Brain microvascular endothelial cell (primary cell): ENCODE results near the gene MEI1.
"Not testable (repeated sequence)": the region's sequence is repeated elsewhere in the genome, so short reads cannot be mapped to it uniquely, and the experiment has no call there.

Experiments used
- DNase-seq: peaks from one replicate; pipeline ENCODE4 v3.0.0-alpha.2; 2020
- H3K27ac ChIP-seq: fragments of 250-450 bp; sonication (Bioruptor Pico); 2 replicates; pipeline ENCODE4 v1.5.1; 2020; ENCODE audit warnings: mild to moderate bottlenecking, moderate library complexity
- H3K27me3 ChIP-seq: fragments of 250-450 bp; sonication (Bioruptor Pico); replicated peaks from 2 replicates; pipeline ENCODE4 v1.5.1; 2020; ENCODE audit warnings: mild to moderate bottlenecking
- H3K36me3 ChIP-seq: fragments of 250-450 bp; sonication (Bioruptor Pico); replicated peaks from 2 replicates; pipeline ENCODE4 v1.5.1; 2020; ENCODE audit warnings: mild to moderate bottlenecking
- H3K4me3 ChIP-seq: 2 replicates; pipeline ENCODE4 v1.5.1; 2011; ENCODE audit warnings: low read depth, mild to moderate bottlenecking, control low read depth, low read length, moderate library complexity
- CTCF ChIP-seq: IDR thresholded peaks from 2 replicates; pipeline ENCODE4 v1.5.1; 2011; ENCODE audit warnings: low read depth, mild to moderate bottlenecking, moderate library complexity, low read length, control low read depth, inconsistent platforms; ENCODE audit errors: missing control alignments
- in situ Hi-C: cut with HindIII; loops from 2 replicates; pipeline ENCODE4 v1.10.0; 2017; ENCODE audit warnings: low sequenced_read_pairs, low pct_ligation_motif_present

The MEI1 gene

DNA sequence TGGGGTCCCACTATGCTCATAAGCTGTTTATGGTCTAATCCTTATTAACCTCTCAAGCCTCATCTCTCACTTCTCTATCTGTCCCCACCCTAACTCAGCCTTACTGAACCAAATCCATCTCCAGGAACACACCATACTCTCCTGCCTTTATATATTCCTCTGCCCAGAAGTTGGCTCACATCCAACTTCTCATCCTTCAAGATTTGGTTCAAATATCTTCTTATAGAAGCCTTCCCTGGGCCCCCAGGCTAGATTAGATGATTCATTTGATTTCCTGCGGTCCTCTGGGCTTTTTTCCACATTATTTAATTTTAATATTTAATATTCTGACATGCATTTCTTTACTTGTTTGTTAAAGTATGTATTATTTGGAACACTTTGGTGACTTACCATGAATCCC is 23.2 kb downstream of the MEI1 start:
- TF ChIP-seq CTCF: no peak
- Histone ChIP-seq H3K4me3 (no peak overlapping the region), H3K27me3 (no peaks in the 10 kb centered on the region), H3K36me3 (no peaks in the 10 kb centered on the region), H3K27ac (no peak overlapping the region)
- DNase-seq: no peak
- in situ Hi-C loops: no loop called here

GRCh38 chr22:41725510-41726110 is 26.3 kb downstream of the MEI1 start:
- H3K27ac ChIP-seq: no peak overlapping the region
- no peak overlapping the region for H3K4me3 ChIP-seq
- TF ChIP-seq CTCF: no peak
- no peaks in the 10 kb centered on the region for H3K36me3 ChIP-seq
- peak; percentile 1 for DNase-seq
- no peaks in the 10 kb centered on the region for H3K27me3 ChIP-seq
- in situ Hi-C loops: no loop called here

DNA sequence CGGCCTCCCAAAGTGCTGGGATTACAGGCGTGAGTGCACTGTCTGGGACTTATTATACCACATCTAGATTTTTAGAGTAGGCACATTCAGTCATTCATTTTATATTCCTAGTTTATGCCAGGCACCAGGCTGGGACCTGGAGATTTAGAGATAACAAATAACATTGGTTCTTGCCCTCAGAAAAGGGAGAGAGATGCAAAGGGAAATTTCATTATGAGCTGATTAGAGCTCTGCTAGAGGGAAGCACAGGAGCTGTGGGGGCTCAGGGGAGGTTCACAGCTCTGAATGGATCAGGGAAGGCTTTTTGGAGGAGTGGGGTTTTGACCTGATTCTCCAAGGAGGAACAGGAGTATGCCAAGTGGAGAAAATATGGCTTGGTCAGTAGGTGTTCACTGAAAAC is 32.3 kb downstream of the MEI1 start:
- H3K36me3 ChIP-seq: no peaks in the 10 kb centered on the region
- in situ Hi-C loops: no loop called here

GRCh38 chr22:41732096-41732772 is 32.9 kb downstream of the MEI1 start:
- in situ Hi-C loops: no loop called here
- Histone ChIP-seq H3K27ac (no peak overlapping the region), H3K4me3 (no peak overlapping the region), H3K27me3 (no peaks in the 10 kb centered on the region), H3K36me3 (no peaks in the 10 kb centered on the region)
- no peak for DNase-seq
- TF ChIP-seq CTCF: no peak

More for the DNA sequence above, 32.3 kb downstream of the MEI1 start:
- Histone ChIP-seq H3K4me3 (no peak overlapping the region), H3K27ac (no peak overlapping the region), H3K27me3 (no peaks in the 10 kb centered on the region)
- no peak for DNase-seq
- TF ChIP-seq CTCF: no peak

GRCh38 chr22:41733241-41733640 is 33.9 kb downstream of the MEI1 start:
- H3K36me3 ChIP-seq, H3K27me3 ChIP-seq, H3K27ac ChIP-seq, H3K4me3 ChIP-seq, DNase-seq, in situ Hi-C loops: not testable (repeated sequence)

- Histone ChIP-seq H3K4me3 (no peak overlapping the region), H3K27ac (no peak overlapping the region), H3K36me3 (no peaks in the 10 kb centered on the region), H3K27me3 (no peaks in the 10 kb centered on the region)
- no peak for DNase-seq
- in situ Hi-C loops: no loop called here
- no peak for TF ChIP-seq CTCF
These were observed 40.3 kb downstream of the MEI1 start for GRCh38 chr22:41739576-41739975.
